ENCODE data around the gene NFKBIA.

DNA sequence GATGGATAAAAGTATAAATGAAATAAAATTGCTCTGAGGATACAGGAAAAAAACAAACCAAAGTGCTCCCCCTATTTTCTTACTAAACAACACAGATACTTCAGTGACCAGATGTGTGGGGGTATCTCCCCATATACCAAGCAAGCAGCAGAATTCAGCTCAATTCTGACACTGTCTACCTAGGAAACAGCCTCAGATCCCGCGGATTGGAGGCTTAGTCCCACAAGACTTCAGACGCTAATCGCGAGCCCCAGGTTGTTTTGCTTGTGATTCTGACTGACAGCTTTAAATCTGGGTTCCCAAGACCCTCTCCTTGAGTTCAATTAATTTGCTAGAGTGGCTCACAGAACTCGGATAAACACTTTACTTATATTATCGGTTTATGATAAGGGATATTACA is 17.3 kb downstream of the NFKBIA start:
- TF ChIP-seq CTCF (IDR thresholded peaks at IDR 0.05) (no peak), SIN3A (IDR thresholded peaks at IDR 0.05; ENCODE audit: borderline replicate concordance, insufficient read depth, low read depth, low read length) (no peak), POLR2AphosphoS5 (IDR thresholded peaks at IDR 0.05; ENCODE audit: low read depth, low read length) (no peak), REST (IDR thresholded peaks at IDR 0.05; ENCODE audit: insufficient read depth in 1 of 2, low read depth in 2 of 2, low read length in 1 of 2) (no peak)

Measured in Panc1 (cell line).